IPS-11a (cell line): Measurements from ENCODE around the gene CCSER2.
"Not testable (repeated sequence)": the region's sequence is repeated elsewhere in the genome, so short reads cannot be mapped to it uniquely, and the experiment has no call there.

Experiments
- H3K4me3 ChIP-seq: one replicate; pipeline ENCODE4 v1.5.1; 2013; ENCODE audit warnings: low read depth, low read length, control low read depth

CCSER2 gene

GRCh38 chr10:84447701-84448400, 119.5 kb downstream of the CCSER2 start:
- H3K4me3 ChIP-seq = no peak overlapping the region

DNA sequence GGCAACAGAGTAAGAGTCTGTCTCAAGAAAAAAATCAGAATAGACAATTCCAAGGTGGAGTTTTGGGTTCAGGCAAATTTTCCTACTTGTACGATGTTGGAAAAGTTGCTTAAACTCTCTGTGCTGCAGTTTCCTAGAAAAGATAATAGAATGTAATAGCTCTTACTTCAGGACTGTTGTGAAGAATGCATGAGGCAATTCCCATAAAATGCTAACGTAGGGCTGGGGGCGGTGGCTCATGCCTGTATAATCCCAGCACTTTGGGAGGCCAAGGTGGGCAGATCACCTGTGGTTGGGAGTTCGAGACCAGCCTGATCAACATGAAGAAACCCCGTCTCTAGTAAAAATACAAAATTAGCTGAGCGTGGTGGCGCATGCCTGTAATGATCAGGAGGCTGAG, 121.0 kb downstream of the CCSER2 start:
- not testable (repeated sequence) for H3K4me3 ChIP-seq

DNA sequence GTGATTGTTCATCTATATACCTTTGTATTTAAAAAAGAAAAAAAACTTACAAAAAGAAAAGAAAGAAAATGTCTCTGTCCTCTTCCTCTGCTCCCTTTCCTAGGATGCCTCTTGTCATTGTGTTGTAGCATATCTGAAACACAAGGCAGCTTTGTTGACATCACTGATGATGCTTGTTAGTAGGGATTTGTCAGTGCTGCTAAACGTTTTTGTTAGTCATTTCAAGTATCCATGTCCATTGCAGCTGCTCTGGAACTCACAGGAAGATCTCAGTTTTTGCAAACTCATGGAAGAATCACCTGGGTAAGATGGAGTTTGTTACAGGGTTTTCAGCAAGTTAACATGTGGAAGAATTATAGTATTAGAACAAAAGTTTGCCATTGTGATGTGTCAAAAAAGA, 123.6 kb downstream of the CCSER2 start:
- H3K4me3 ChIP-seq = no peak overlapping the region

DNA sequence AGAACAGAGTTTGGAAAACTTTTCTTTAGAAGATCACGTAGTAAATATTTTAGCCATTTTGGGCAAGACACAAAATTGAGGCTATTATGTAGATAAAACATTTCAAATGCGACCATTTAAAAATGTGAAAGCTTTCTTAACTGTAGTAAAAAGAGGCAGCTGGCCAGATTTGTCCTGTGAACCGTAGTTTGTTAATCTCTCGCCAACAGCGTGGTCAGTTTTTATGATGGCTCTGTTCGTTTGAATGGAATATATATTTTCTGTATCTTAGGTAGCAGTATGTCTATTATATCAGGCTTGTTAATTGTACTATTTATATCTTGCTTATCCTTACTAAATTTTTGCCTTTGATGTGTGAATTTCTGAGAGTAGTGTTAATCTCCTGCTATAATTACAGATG, 124.9 kb downstream of the CCSER2 start:
- H3K4me3 ChIP-seq = no peak overlapping the region

GRCh38 chr10:84456126-84456525, 127.7 kb downstream of the CCSER2 start:
- H3K4me3 ChIP-seq = no peak overlapping the region

DNA sequence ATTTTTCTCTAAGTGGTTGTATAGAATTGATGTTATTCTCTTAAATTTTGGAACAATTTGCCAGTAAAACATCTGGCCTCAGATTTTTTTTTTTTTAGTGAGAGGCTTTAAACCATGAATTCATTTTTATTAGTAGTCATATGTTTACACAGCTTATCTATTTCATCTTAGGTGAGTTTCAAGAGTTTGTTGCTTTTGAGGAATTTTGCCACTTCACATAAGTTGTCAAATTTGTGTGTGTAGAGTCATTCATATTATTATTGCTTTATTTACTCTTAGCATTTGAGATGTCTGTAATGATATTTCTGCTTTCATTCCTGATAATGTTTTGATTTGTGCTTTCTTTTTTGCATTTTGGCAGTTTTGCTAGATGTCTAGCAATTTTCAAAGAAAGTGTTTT, 132.1 kb downstream of the CCSER2 start:
- H3K4me3 ChIP-seq = no peak overlapping the region

GRCh38 chr10:84469470-84469869, 141.1 kb downstream of the CCSER2 start:
- H3K4me3 ChIP-seq = no peak overlapping the region

DNA sequence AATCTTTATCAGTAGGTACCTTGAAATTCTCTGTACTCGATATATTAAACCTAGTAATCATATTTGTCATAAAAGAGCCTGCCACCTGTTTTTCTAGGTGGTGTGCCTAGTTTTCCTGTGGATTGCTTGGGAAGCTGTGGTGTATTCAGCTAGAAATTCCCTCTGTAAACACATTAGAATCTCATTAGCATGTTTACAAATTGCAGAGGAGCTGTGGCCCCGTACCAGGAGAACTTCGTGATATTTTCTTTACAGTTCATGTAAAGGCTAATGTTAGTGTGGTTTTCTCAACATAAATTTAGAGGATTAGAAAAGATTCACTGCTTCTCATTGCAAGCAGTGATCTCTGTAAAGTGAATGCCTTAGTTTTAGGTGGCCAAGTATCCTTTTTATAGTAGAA, 144.7 kb downstream of the CCSER2 start:
- no peak overlapping the region for H3K4me3 ChIP-seq

DNA sequence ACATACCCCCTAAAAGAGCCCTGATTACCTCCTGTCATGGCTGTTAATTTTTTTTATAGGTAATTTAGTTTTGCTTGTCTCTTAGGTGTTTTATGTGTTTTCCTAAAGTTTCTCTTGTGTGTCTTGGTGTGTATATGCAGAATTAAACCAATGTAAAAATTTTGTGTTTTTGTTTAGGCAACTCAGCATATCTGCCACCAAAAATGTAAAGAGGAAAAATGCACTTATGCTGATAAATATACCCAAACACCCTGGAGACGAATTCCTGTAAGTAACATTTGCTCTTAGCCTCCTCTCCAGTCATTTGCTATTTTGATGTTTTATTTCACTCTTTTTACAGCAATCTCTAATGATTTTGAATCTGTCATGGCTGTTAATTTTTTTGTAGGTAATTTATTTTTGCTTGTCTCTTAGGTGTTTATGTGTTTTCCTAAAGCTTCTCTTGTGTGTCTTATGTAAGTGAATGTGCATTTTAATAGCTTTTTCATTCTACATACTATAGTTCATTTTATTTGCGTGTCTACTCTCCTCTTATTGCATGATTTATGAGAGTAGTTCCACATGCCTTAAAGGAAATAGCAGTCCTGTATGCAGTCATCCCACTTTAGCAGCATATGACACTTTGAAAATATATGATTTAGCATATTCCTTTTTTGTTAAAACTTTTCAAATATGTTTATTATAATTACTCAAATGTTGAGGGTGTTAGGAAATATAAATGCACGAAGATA, 149.2 kb downstream of the CCSER2 start:
- no peak overlapping the region for H3K4me3 ChIP-seq

DNA sequence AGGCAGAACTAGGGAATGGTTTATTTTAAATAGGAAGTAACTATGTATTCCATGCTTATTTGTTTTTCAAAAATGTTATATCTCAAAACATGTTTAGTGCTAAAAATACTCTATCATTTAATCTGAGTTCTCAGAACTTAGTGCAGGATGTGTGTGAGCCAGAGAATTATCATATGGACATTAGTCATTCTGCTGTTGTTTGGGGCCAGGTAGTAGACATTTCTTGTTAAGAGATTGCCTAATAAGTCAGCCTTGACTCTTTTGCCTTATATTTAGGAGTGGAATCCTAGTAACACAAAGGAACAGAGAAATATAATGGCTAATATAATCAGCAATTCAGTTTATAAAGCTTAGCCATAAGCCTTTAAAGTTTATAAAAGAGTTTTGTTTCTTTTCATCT, 149.8 kb downstream of the CCSER2 start:
- no peak overlapping the region for H3K4me3 ChIP-seq

- no peak overlapping the region for H3K4me3 ChIP-seq
Measured at GRCh38 chr10:84478679-84479078, 150.3 kb downstream of the CCSER2 start.

DNA sequence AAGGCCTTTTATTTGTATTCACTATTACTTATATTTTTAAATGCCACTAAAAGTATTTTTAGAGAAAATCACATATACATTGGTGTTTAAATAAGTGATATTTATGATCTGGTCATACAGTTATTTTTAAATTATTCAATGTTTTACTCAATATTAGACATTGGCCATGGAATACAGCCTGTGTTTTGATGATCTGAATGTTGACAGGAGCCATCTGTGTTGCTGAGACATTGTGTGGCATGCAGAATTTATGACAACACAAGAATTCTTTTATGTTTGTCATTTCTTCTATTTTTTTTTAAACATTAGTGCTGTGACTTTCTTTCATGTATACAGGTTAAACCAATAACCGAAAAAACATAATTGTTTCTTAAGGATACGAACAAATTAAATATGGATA, 156.2 kb downstream of the CCSER2 start:
- no peak overlapping the region for H3K4me3 ChIP-seq

- H3K4me3 ChIP-seq = no peak overlapping the region
Measured at GRCh38 chr10:84493361-84493760, 165.0 kb downstream of the CCSER2 start.

- no peak overlapping the region for H3K4me3 ChIP-seq
Measured at GRCh38 chr10:84493951-84494848, 165.8 kb downstream of the CCSER2 start.

GRCh38 chr10:84494849-84495180, 166.4 kb downstream of the CCSER2 start:
- H3K4me3 ChIP-seq = no peak overlapping the region

DNA sequence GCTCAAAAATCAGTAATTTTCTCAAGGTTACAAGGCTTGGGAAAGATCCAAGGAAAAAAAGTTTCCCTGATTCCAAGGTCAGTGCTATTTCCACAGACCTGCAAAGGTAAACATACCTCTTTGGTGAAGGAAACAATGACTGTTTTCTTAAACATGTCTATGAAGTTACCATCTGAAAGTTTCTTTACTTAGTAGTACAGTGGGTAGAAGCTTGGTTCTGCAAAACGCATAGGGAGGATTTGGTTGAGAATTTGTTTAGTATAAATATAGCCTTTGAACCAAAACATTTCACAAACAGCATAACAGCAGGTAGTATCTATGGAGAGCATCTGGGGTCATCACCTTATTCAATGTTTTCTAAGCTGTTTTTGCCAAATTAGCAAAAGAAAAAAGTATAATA, 169.6 kb downstream of the CCSER2 start:
- H3K4me3 ChIP-seq = no peak overlapping the region

- H3K4me3 ChIP-seq = not testable (repeated sequence)
Measured at GRCh38 chr10:84499039-84499438, 170.7 kb downstream of the CCSER2 start.

DNA sequence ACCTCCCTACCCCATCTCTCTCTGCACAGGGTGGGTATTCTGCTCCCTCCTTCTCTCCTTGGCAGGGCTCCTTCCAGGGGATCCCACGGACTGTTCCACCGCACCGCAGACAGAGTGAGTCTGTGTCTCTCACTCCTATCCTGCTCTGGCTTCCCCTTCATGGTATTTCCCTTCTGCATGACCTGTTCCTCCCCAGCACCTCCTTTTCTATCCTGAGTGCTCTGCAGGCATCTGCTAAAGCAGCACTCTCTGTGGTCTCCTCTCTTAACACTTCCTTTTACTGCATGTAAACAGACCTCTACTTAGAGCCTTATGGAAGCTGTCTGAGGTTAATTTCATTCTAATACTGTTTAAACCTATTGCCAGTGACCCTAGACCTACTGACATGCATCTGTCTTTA, 171.5 kb downstream of the CCSER2 start:
- H3K4me3 ChIP-seq = no peak overlapping the region

DNA sequence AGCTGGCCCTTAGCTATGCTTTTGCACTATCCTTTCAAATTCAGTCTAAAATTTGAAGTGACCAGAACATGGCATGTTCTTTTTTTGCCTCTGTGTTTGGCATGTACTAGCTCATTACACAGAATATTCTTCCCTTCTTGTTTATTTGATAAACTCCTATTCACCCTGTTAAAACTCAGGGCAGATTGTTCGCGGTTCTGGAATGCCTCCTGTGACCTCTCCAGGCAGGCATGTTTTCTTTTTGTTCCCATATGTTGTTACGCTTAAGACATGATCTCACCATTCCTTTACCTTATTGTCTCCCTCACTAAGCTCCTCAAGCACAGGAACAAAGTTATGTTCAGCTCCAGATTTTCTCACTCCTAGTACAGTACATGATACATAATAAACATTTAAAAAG, 181.7 kb downstream of the CCSER2 start:
- H3K4me3 ChIP-seq = no peak overlapping the region

- no peak overlapping the region for H3K4me3 ChIP-seq
Measured at GRCh38 chr10:84511106-84511505, 182.7 kb downstream of the CCSER2 start.

DNA sequence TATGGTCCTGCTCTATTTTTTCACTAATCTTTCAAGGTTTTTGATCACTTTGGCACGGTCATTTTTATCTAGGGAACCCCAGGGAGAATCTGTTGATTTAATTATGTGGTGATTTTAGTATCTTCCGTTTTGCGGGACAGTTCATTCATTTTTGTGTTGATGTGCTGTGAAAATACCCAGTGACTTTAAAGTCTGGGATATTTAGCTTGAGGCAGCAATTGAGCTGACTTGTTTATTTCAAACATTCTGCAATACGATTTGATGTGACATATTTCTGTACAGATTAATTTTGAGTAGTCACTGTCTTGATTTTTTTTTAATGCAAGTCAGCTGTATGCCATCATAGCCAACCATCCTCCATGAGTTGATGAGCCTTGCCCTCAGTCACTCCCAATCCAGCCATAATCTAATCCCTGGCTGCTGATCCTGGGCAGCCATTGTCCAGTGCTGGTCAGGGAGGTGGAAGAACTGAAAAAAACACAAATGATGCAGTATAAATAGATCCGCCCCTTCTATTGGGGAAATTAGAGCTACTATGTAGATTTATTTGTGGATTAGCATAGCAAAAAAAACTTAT, 183.4 kb downstream of the CCSER2 start:
- no peak overlapping the region for H3K4me3 ChIP-seq
